Subcutaneous adipose tissue (tissue), 4 donors: ENCODE measurements around the gene PHKA2. TPM values are rescaled to one million over a fixed set of nuclear protein-coding genes. Genes with fewer than 3 reads are reported as not detected.

Source experiments
- CTCF ChIP-seq: fragments of 450-650 bp; IDR thresholded peaks from one replicate; pipeline ENCODE4 v1.5.1; 2016; ENCODE audit warnings: low read depth, mild to moderate bottlenecking, control low read depth, antibody characterized with exemption, moderate library complexity
- small RNA-seq: library from RNA; depleted of rRNA; stranded (forward); fragments of <200 nt; gene quantifications from one replicate; pipeline ENCODE3, GENCODE V24; 2016
- total RNA-seq, 4 donors: library from RNA; depleted of rRNA; stranded (reverse); fragments of >200 nt; gene quantifications; one replicate each; pipeline ENCODE4 v1.1.0, GENCODE V29; 2016

The PHKA2 gene
- total RNA-seq, 4 donors from 2014 or later = 14.8 to 57.3 (median 15.7) TPM

- TF ChIP-seq CTCF = no peak
Measured at GRCh38 chrX:18871970-18872369, 111.9 kb downstream of the PHKA2 start.

GRCh38 chrX:18871161-18871890 lies 112.6 kb downstream of the PHKA2 start:
- TF ChIP-seq CTCF = no peak

GRCh38 chrX:18864390-18864920 lies 119.5 kb downstream of the PHKA2 start:
- TF ChIP-seq CTCF = no peak

DNA sequence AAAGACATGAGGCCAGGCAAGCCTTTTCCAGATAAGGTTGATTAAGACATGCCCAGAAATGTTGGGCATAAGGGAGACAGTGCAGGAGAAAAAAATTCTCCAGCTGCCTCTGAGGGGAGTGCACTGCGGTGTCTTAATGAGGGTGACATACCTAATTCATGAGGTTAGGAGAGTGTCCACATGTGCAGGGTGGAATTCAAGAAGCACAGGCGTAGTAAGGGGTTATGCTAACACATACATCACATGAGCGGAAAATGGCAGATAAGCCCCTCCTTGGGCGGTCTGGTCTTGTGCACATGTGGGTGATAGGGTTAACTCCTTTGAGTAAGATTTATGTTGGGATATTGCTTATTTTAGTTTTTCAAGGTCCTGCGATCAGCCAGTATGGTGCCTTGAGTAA lies 122.4 kb downstream of the PHKA2 start:
- TF ChIP-seq CTCF = no peak

- no peak for TF ChIP-seq CTCF
Measured at GRCh38 chrX:18856645-18856997, 127.3 kb downstream of the PHKA2 start.

DNA sequence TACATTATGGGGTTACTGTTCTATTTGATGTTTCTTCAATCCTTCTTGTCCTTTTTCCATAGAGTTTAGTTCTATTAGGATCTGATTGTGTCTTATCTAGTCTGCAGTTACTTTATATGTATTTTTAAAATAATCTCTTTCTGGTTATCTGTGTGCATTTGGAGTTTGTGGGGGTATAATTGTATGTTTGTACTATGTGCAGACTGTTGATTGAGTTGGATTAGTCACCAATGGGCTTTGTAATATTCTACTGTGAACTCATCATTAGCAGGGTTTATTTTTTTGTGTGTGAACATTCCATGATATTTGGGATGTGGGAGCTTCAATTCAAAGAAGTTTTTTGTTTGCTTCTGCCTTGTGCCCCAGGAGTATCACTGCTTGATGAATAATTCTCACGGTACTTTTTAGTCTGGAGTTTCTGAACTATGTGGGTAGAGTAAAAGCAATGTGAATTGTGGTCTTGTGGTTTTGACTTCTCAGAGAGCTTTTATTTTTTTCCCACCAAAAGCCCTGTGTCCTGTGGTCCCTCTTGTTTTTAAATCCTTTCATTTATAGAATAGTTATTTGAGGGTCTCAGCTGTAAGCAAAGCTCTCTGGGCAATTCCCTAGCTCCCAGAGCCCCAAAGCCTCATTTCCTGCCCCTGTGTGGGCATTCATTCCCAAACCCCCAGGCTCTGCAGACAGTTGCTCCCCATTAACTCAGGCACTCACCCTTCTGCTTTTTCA lies 127.8 kb downstream of the PHKA2 start:
- no peak for TF ChIP-seq CTCF

Small RNAs within 50 kb of the gene (small RNA-seq; reads per million reads assigned to genes)
- gene RN7SL48P = not detected

Other genes with a start within 250 kb of the PHKA2 start
- gene ADGRG2, start 138.4 kb upstream of the PHKA2 start, total RNA-seq = 1 to 10 TPM; 1.1 to 6.8 (median 3.8) TPM